Measurements from ENCODE around the gene SRP14. TPM values are rescaled to one million over a fixed set of nuclear protein-coding genes. Genes with fewer than 3 reads are reported as not detected.

Gene SRP14
- total RNA-seq, 1 experiment from 2014 or later: 166 TPM

- no TSS peak for BruUV-seq (replicated peaks)
- Histone ChIP-seq H3K27me3 (ENCODE audit: control insufficient read depth, insufficient read depth, low read length) (no peaks in the 10 kb centered on the region), H3K27ac (ENCODE audit: low read length) (peak overlapping the region; percentile 84), H3K4me1 (ENCODE audit: control insufficient read depth, insufficient read depth, low read length) (peaks cover 27% of the 10 kb centered on the region), H3K36me3 (ENCODE audit: control insufficient read depth, insufficient read depth, low read length) (no peaks in the 10 kb centered on the region), H3K9me3 (ENCODE audit: control insufficient read depth, insufficient read depth, low read depth, low read length) (no peaks in the 10 kb centered on the region), H3K4me3 (ENCODE audit: low read depth in 2 of 2, low read length in 2 of 2) (peak overlapping the region; percentile 5 to 51; a peak in 3 of 4 replicates)
- in situ Hi-C loops (cut with HindIII; ENCODE audit: low pct_unique_long_range_greater_than_20kb, low sequenced_read_pairs) (no loop called here), intact Hi-C loops (cut with micrococcal nuclease; ENCODE audit: unreplicated experiment) (no loop called here)
- ChIA-PET POLR2A (interaction anchor here (0.6 to 1.2 kb wide), 3 partner anchors 12 to 33 kb away, joined by 3 to 5 read pairs (median 4); no protein-coding TSS in a partner anchor), CTCF (no interaction called here)
- TF ChIP-seq SIN3A (IDR thresholded peaks at IDR 0.05; ENCODE audit: borderline replicate concordance, insufficient read depth, low read depth, low read length) (no peak), TCF7L2 (IDR thresholded peaks at IDR 0.05; ENCODE audit: low read depth, low read length) (peak; percentile 68; the same call in 1 of the 2 replicates), REST (IDR thresholded peaks at IDR 0.05; ENCODE audit: insufficient read depth in 1 of 2, low read depth in 2 of 2, low read length in 1 of 2) (no peak), CTCF (IDR thresholded peaks at IDR 0.05) (no peak), POLR2AphosphoS5 (IDR thresholded peaks at IDR 0.05; ENCODE audit: low read depth, low read length) (0 out of 2 replicates have a peak, but pooled peaks have one; percentile 27)
- ATAC-seq (peak; percentile 95), DNase-seq (ENCODE audit: low read depth, low spot score) (no peak)
Measured at GRCh38 chr15:40081691-40082194, 42.8 kb upstream of the SRP14 start.

GRCh38 chr15:40080847-40081246, 41.9 kb upstream of the SRP14 start:
- BruUV-seq (replicated peaks): no TSS peak
- ATAC-seq (no peak), DNase-seq (ENCODE audit: low read depth, low spot score) (no peak)
- H3K27me3 ChIP-seq (ENCODE audit: control insufficient read depth, insufficient read depth, low read length): no peaks in the 10 kb centered on the region
- in situ Hi-C loops (cut with HindIII; ENCODE audit: low pct_unique_long_range_greater_than_20kb, low sequenced_read_pairs) (no loop called here), intact Hi-C loops (cut with micrococcal nuclease; ENCODE audit: unreplicated experiment) (no loop called here)
- TF ChIP-seq POLR2AphosphoS5 (IDR thresholded peaks at IDR 0.05; ENCODE audit: low read depth, low read length) (no peak), REST (IDR thresholded peaks at IDR 0.05; ENCODE audit: insufficient read depth in 1 of 2, low read depth in 2 of 2, low read length in 1 of 2) (no peak), CTCF (IDR thresholded peaks at IDR 0.05) (no peak), TCF7L2 (IDR thresholded peaks at IDR 0.05; ENCODE audit: low read depth, low read length) (no peak), SIN3A (IDR thresholded peaks at IDR 0.05; ENCODE audit: borderline replicate concordance, insufficient read depth, low read depth, low read length) (no peak)
- peaks cover 27% of the 10 kb centered on the region for H3K4me1 ChIP-seq (ENCODE audit: control insufficient read depth, insufficient read depth, low read length)
- H3K36me3 ChIP-seq (ENCODE audit: control insufficient read depth, insufficient read depth, low read length): no peaks in the 10 kb centered on the region
- no peak overlapping the region for H3K4me3 ChIP-seq (ENCODE audit: low read depth in 2 of 2, low read length in 2 of 2)
- peak overlapping the region; percentile 84 for H3K27ac ChIP-seq (ENCODE audit: low read length)
- POLR2A ChIA-PET: no interaction called here
- CTCF ChIA-PET: no interaction called here
- no peaks in the 10 kb centered on the region for H3K9me3 ChIP-seq (ENCODE audit: control insufficient read depth, insufficient read depth, low read depth, low read length)

Measured in Panc1 (cell line).